Lower leg skin (tissue), 3 donors: Measurements from ENCODE around the gene NAPB.

Experiments used
- CTCF ChIP-seq, 3 donors: fragments of 450-650 bp; IDR thresholded peaks; one replicate each; pipeline ENCODE4 v1.5.1; 2016; ENCODE audit warnings: antibody characterized with exemption in 3 of 3, mild to moderate bottlenecking in 3 of 3, moderate library complexity in 2 of 3
- POLR2A ChIP-seq, 2 donors: fragments of 450-650 bp; IDR thresholded peaks; one replicate each; pipeline ENCODE4 v1.6.1; 2016 to 2017; ENCODE audit warnings: antibody characterized with exemption in 2 of 2, mild to moderate bottlenecking in 1 of 2, moderate library complexity in 1 of 2

GRCh38 chr20:23356203-23356602 lies 65.1 kb downstream of the NAPB start:
- TF ChIP-seq CTCF (IDR thresholded peaks at IDR 0.05) (no peak), POLR2A (IDR thresholded peaks at IDR 0.05) (no peak)
